IMR-90 (cell line): Measurements from ENCODE around the gene SERINC3. TPM values are rescaled to one million over a fixed set of nuclear protein-coding genes. Genes with fewer than 3 reads are reported as not detected.

ENCODE experiments used
- ATAC-seq: fragments of 200-7000 bp; cut with Tn5 transposase; 2 replicates; pipeline ENCODE4 v1.9.1; 2020; ENCODE audit warnings: low read depth, mild to moderate bottlenecking, moderate library complexity
- BruUV-seq: library from RNA; stranded (reverse); fragments of 400-500 nt; replicated peaks from 2 replicates; lab custom pipeline; 2021; lab: Mats Ljungman, UMichigan
- CTCF ChIA-PET: fragments of 300-600 bp; formaldehyde crosslinking; extraction: SDS; loops from one replicate; lab custom pipeline; 2021; ENCODE audit warnings: antibody characterized with exemption; lab: Yijun Ruan, JAX
- POLR2A ChIA-PET: fragments of 300-600 bp; sonication (Branson Sonifier 250); formaldehyde crosslinking; loops from one replicate; lab custom pipeline; 2022; ENCODE audit warnings: antibody characterized with exemption; ENCODE audit not compliant: unreplicated experiment; lab: Charles Lee
- DNase-seq: peaks from one replicate; pipeline ENCODE4 v3.0.0; 2013
- H2AFZ ChIP-seq: replicated peaks from 2 replicates; pipeline ENCODE3; 2013; ENCODE audit warnings: low read length, mild to moderate bottlenecking; ENCODE audit not compliant: poor library complexity
- H2AK5ac ChIP-seq: 2 replicates; pipeline ENCODE4 v1.6.1; 2013; ENCODE audit warnings: low read depth, low read length, inconsistent platforms
- H2AK9ac ChIP-seq: replicated peaks from 2 replicates; pipeline ENCODE3; 2013; ENCODE audit warnings: mild to moderate bottlenecking, low read depth, low read length, moderate library complexity; ENCODE audit not compliant: poor library complexity
- H2BK120ac ChIP-seq: 2 replicates; pipeline ENCODE4 v1.6.1; 2013; ENCODE audit warnings: low read depth, low read length, inconsistent platforms
- H2BK15ac ChIP-seq: 3 replicates; pipeline ENCODE4 v1.6.1; 2013; ENCODE audit warnings: low read depth, low read length, inconsistent platforms
- H2BK20ac ChIP-seq: 2 replicates; pipeline ENCODE4 v1.6.1; 2013; ENCODE audit warnings: low read depth, mild to moderate bottlenecking, inconsistent platforms, low read length, moderate library complexity
- H2BK5ac ChIP-seq: 2 replicates; pipeline ENCODE4 v1.6.1; 2013; ENCODE audit warnings: mild to moderate bottlenecking, low read depth, low read length, inconsistent platforms; ENCODE audit not compliant: poor library complexity, severe bottlenecking
- H3K14ac ChIP-seq: replicated peaks from 2 replicates; pipeline ENCODE4 v1.6.1; 2013; ENCODE audit warnings: low read depth, low read length, inconsistent platforms
- H3K18ac ChIP-seq: 2 replicates; pipeline ENCODE4 v1.6.1; 2013; ENCODE audit warnings: low read depth, low read length, control low read depth
- H3K23ac ChIP-seq: 2 replicates; pipeline ENCODE4 v1.6.1; 2013; ENCODE audit warnings: low read depth, low read length, inconsistent platforms
- H3K27ac ChIP-seq: 2 replicates; pipeline ENCODE4 v1.5.1; 2013; ENCODE audit warnings: mild to moderate bottlenecking, control low read depth, low read length; ENCODE audit not compliant: insufficient read depth
- H3K27me3 ChIP-seq: 2 replicates; pipeline ENCODE4 v1.6.1; 2013; ENCODE audit warnings: low read length; ENCODE audit not compliant: control insufficient read depth, insufficient read depth
- H3K36me3 ChIP-seq: 2 replicates; pipeline ENCODE4 v1.6.1; 2013; ENCODE audit warnings: low read length, mixed read lengths; ENCODE audit not compliant: control insufficient read depth, insufficient read depth
- H3K4ac ChIP-seq: 2 replicates; pipeline ENCODE4 v1.6.1; 2013; ENCODE audit warnings: low read depth, low read length, inconsistent platforms
- H3K4me1 ChIP-seq: 2 replicates; pipeline ENCODE4 v1.6.1; 2013; ENCODE audit warnings: low read length, mixed read lengths; ENCODE audit not compliant: control insufficient read depth, insufficient read depth
- H3K4me2 ChIP-seq: 2 replicates; pipeline ENCODE4 v1.6.1; 2013; ENCODE audit warnings: low read depth, mild to moderate bottlenecking, control low read depth, low read length, moderate library complexity
- H3K4me3 ChIP-seq: 2 replicates; pipeline ENCODE4 v1.5.1; 2013; ENCODE audit warnings: low read depth, mild to moderate bottlenecking, control low read depth, low read length, moderate library complexity; ENCODE audit not compliant: insufficient read depth
- H3K56ac ChIP-seq: 2 replicates; pipeline ENCODE4 v1.6.1; 2013; ENCODE audit warnings: low read length, inconsistent platforms; ENCODE audit not compliant: insufficient read depth; ENCODE audit errors: extremely low read depth
- H3K79me1 ChIP-seq, 2 experiments: 2 replicates each; pipeline ENCODE4 v1.6.1; 2013; ENCODE audit warnings: low read length in 2 of 2, inconsistent platforms in 1 of 2, low read depth in 1 of 2
- H3K9ac ChIP-seq: 2 replicates; pipeline ENCODE4 v1.6.1; 2013; ENCODE audit warnings: low read depth, low read length, control low read depth
- H3K9me1 ChIP-seq: 2 replicates; pipeline ENCODE4 v1.6.1; 2013; ENCODE audit warnings: low read length, inconsistent platforms; ENCODE audit not compliant: insufficient read depth
- H3K9me3 ChIP-seq: 2 replicates; pipeline ENCODE4 v1.6.1; 2013; ENCODE audit warnings: low read length; ENCODE audit not compliant: control insufficient read depth, insufficient read depth
- H4K20me1 ChIP-seq: 2 replicates; pipeline ENCODE4 v1.6.1; 2013; ENCODE audit warnings: low read length, inconsistent platforms; ENCODE audit not compliant: insufficient read depth
- H4K5ac ChIP-seq: 2 replicates; pipeline ENCODE4 v1.6.1; 2013; ENCODE audit warnings: mild to moderate bottlenecking, low read depth, low read length, control low read depth
- H4K8ac ChIP-seq, 2 experiments: 2 replicates each; pipeline ENCODE4 v1.6.1; 2013; ENCODE audit warnings: low read depth in 2 of 2, low read length in 2 of 2, control low read depth in 1 of 2, inconsistent platforms in 1 of 2
- H4K91ac ChIP-seq: 2 replicates; pipeline ENCODE4 v1.6.1; 2013; ENCODE audit warnings: low read depth, low read length, inconsistent platforms; ENCODE audit not compliant: insufficient read depth
- BHLHE40 ChIP-seq: fragments of 150-350 bp; IDR thresholded peaks from 2 replicates; pipeline ENCODE4 v1.6.1; 2016; ENCODE audit warnings: mild to moderate bottlenecking, low read depth, low read length
- CEBPB ChIP-seq: IDR thresholded peaks from 2 replicates; pipeline ENCODE4 v1.6.1; 2012; ENCODE audit warnings: low read depth, low read length, improper control_type of control experiment
- CHD1 ChIP-seq: IDR thresholded peaks from 2 replicates; pipeline ENCODE4 v1.6.1; 2012; ENCODE audit warnings: low read depth, low read length, improper control_type of control experiment
- FOS ChIP-seq: fragments of 150-350 bp; IDR thresholded peaks from 2 replicates; pipeline ENCODE4 v1.6.1; 2016; ENCODE audit warnings: low read depth, low read length
- MAFK ChIP-seq: IDR thresholded peaks from 2 replicates; pipeline ENCODE4 v1.6.1; 2012; ENCODE audit warnings: low read depth, low read length, improper control_type of control experiment
- POLR2A ChIP-seq: IDR thresholded peaks from 2 replicates; pipeline ENCODE4 v1.6.1; 2012; ENCODE audit warnings: mild to moderate bottlenecking, low read depth, low read length
- RAD21 ChIP-seq: IDR thresholded peaks from 2 replicates; pipeline ENCODE4 v1.6.1; 2012; ENCODE audit warnings: low read length, improper control_type of control experiment
- RCOR1 ChIP-seq: IDR thresholded peaks from 2 replicates; pipeline ENCODE4 v1.6.1; 2012; ENCODE audit warnings: mild to moderate bottlenecking, low read length, improper control_type of control experiment; ENCODE audit not compliant: insufficient replicate concordance
- USF2 ChIP-seq: fragments of 150-350 bp; IDR thresholded peaks from 2 replicates; pipeline ENCODE4 v1.6.1; 2017; ENCODE audit warnings: mild to moderate bottlenecking, antibody characterized with exemption, low read length, low read depth
- WGBS, 2 experiments: methylation state at CpG; one replicate each; pipeline versions ENCODE4 v1.1.5 to v1.1.7; 2013; ENCODE audit warnings: missing lambda C conversion rate in 2 of 2; ENCODE audit not compliant: insufficient read length in 1 of 2; ENCODE audit errors: extremely low coverage in 2 of 2; 5-methylcytosine and 5-hydroxymethylcytosine counted together
- dilution Hi-C: fragments of 300-500 bp; cut with HindIII; formaldehyde crosslinking; loops from one replicate; pipeline ENCODE4 v1.14.3; 2018; ENCODE audit warnings: low sequenced_read_pairs; ENCODE audit not compliant: unreplicated experiment
- in situ Hi-C: fragments of 300-500 bp; cut with MboI; formaldehyde crosslinking; loops from 3 replicates; pipeline ENCODE4 v1.14.3; 2019; ENCODE audit warnings: low sequenced_read_pairs, inconsistent platforms, mixed read lengths
- intact Hi-C: fragments of 100-400 bp; cut with micrococcal nuclease; formaldehyde crosslinking; loops from 2 replicates; pipeline ENCODE4 v1.10.0; 2022
- polyA plus RNA-seq, 3 experiments: library from polyadenylated mRNA; depleted of rRNA; stranded (reverse); fragments of >200 nt; gene quantifications; 2 replicates each; pipeline ENCODE4 v1.2.3, GENCODE V29; 2012; ENCODE audit warnings: low replicate concordance in 1 of 3
- total RNA-seq: library from RNA; depleted of rRNA; stranded (reverse); fragments of >200 nt; gene quantifications from 2 replicates; pipeline ENCODE4 v1.2.3, GENCODE V29; 2012

The SERINC3 gene
- total and polyA plus RNA-seq, 2 of the 4 experiments (the other 2 are of a cell fraction), result 101 to 132 TPM

GRCh38 chr20:44496976-44497375 is 24.9 kb downstream of the SERINC3 start:
- ATAC-seq (peak; percentile 47), DNase-seq (peak; percentile 96)
- H2BK120ac ChIP-seq, result peak overlapping the region; percentile 69
- peak overlapping the region; percentile 16; the same call in 1 of the 3 replicates for H2BK15ac ChIP-seq
- peak overlapping the region in 1 of 2 experiments; percentile 62; a peak in 2 of 4 replicates for H4K8ac ChIP-seq
- no peak overlapping the region for H2AFZ ChIP-seq
- no TSS peak for BruUV-seq
- ChIA-PET CTCF (no interaction called here), POLR2A (no interaction called here)
- in situ Hi-C loops (loop anchor here (25.0 kb wide), 1 partner anchor 1290 kb away; the partner anchor contains the start of genes DNTTIP1 and WFDC3), dilution Hi-C loops (no loop called here), intact Hi-C loops (loop anchor here (5.0 kb wide), 1 partner anchor 115 kb away; no protein-coding TSS in a partner anchor)
- H2AK5ac ChIP-seq, result peak overlapping the region; percentile 64; the same call in 1 of the 2 replicates
- peak overlapping the region; percentile 51; the same call in 1 of the 2 replicates for H3K18ac ChIP-seq
- H2BK5ac ChIP-seq, result peak overlapping the region; percentile 66
- peak overlapping the region; percentile 10; the same call in 1 of the 2 replicates for H3K23ac ChIP-seq
- H3K9me3 ChIP-seq, result no peaks in the 10 kb centered on the region
- peaks cover 16% of the 10 kb centered on the region; the same call in 1 of the 2 replicates for H4K20me1 ChIP-seq
- peak overlapping the region; percentile 18; the same call in 1 of the 2 replicates for H4K5ac ChIP-seq
- H3K9ac ChIP-seq, result no peak overlapping the region
- H3K14ac ChIP-seq, result peak overlapping the region; percentile 39
- 0 out of 2 replicates have a peak overlapping the region, but pooled peaks have one; percentile 36 for H3K56ac ChIP-seq
- H2AK9ac ChIP-seq, result no peak overlapping the region
- no peak overlapping the region for H3K4me3 ChIP-seq
- H3K4ac ChIP-seq, result peak overlapping the region; percentile 73
- H4K91ac ChIP-seq, result peak overlapping the region; percentile 30; the same call in 1 of the 2 replicates
- peaks cover 24% of the 10 kb centered on the region for H3K9me1 ChIP-seq
- H3K27me3 ChIP-seq, result no peaks in the 10 kb centered on the region
- no CpG with 5 or more reads among the region's 3 CpGs for WGBS, 2 experiments
- H2BK20ac ChIP-seq, result peak overlapping the region; percentile 54; the same call in 1 of the 2 replicates
- H3K36me3 ChIP-seq, result peaks cover 35% of the 10 kb centered on the region
- H3K27ac ChIP-seq, result peak overlapping the region; percentile 12
- TF ChIP-seq CHD1 (no peak), BHLHE40 (peak; percentile 23; the same call in 1 of the 2 replicates), USF2 (no peak), RCOR1 (no peak), POLR2A (peak; percentile 81; the same call in 1 of the 2 replicates), CEBPB (peak; percentile 87), FOS (peak; percentile 92), MAFK (peak; percentile 64), RAD21 (peak; percentile 19; the same call in 1 of the 2 replicates)
- H3K4me1 ChIP-seq, result peaks cover 29% of the 10 kb centered on the region
- peak overlapping the region; percentile 43; the same call in 1 of the 2 replicates for H3K4me2 ChIP-seq
- H3K79me1 ChIP-seq, result peaks cover 25 to 53% of the 10 kb centered on the region in 2 experiments
